Common myeloid progenitor, CD34-positive (primary cell): ENCODE results near the gene USH1C.

ENCODE experiments used
- CTCF ChIA-PET: fragments of 350-600 bp; sonication (Branson Sonifier 250); formaldehyde crosslinking; loops from one replicate; lab custom pipeline; 2021; ENCODE audit warnings: antibody characterized with exemption; lab: Charles Lee
- POLR2A ChIA-PET: fragments of 350-600 bp; sonication (Branson Sonifier 250); formaldehyde crosslinking; loops from one replicate; lab custom pipeline; 2021; ENCODE audit warnings: antibody characterized with exemption; lab: Charles Lee
- DNase-seq, 3 donors: peaks; one replicate each; pipeline versions ENCODE4 v3.0.0 to v3.0.0-alpha.2; 2013
- H3K27ac ChIP-seq, 2 experiments: 1 replicate in 1 of 2; 2 replicates in 1 of 2; pipeline ENCODE4 v1.7.0; 2013; ENCODE audit warnings: inconsistent platforms in 2 of 2, low read length in 2 of 2, mild to moderate bottlenecking in 2 of 2, low read depth in 1 of 2, moderate library complexity in 1 of 2; ENCODE audit not compliant: severe bottlenecking in 2 of 2, insufficient read depth in 1 of 2, poor library complexity in 1 of 2
- H3K27me3 ChIP-seq, 5 experiments: replicated peaks in 2 of 5; 1 replicate in 3 of 5; 2 replicates in 2 of 5; pipeline versions ENCODE4 v1.6.1 to v1.7.0; 2013; ENCODE audit warnings: low read length in 4 of 5, mild to moderate bottlenecking in 2 of 5, moderate library complexity in 2 of 5, inconsistent platforms in 1 of 5; ENCODE audit not compliant: insufficient read depth in 5 of 5, control insufficient read depth in 4 of 5
- H3K36me3 ChIP-seq, 4 experiments: 1 replicate in 2 of 4; 2 replicates in 2 of 4; pipeline versions ENCODE4 v1.6.1 to v1.7.0; 2013; ENCODE audit warnings: low read length in 3 of 4, control low read depth in 1 of 4, mild to moderate bottlenecking in 1 of 4; ENCODE audit not compliant: control insufficient read depth in 4 of 4, insufficient read depth in 4 of 4
- H3K4me1 ChIP-seq, 4 experiments: 1 replicate in 3 of 4; 2 replicates in 1 of 4; pipeline versions ENCODE4 v1.6.1 to v1.7.1; 2013; ENCODE audit warnings: low read length in 3 of 4, mild to moderate bottlenecking in 3 of 4, control low read depth in 1 of 4, inconsistent platforms in 1 of 4, moderate library complexity in 1 of 4; ENCODE audit not compliant: control insufficient read depth in 4 of 4, insufficient read depth in 4 of 4; ENCODE audit errors: control extremely low read depth in 1 of 4
- H3K4me3 ChIP-seq, 7 experiments: 1 replicate in 4 of 7; 2 replicates in 3 of 7; pipeline versions ENCODE4 v1.5.1 to v1.7.0; 2013; ENCODE audit warnings: mild to moderate bottlenecking in 7 of 7, low read length in 6 of 7, moderate library complexity in 6 of 7, inconsistent platforms in 2 of 7, low read depth in 2 of 7, control low read depth in 1 of 7; ENCODE audit not compliant: insufficient read depth in 4 of 7, control insufficient read depth in 1 of 7; ENCODE audit errors: extremely low read depth in 1 of 7
- H3K9me3 ChIP-seq, 5 experiments: 1 replicate in 4 of 5; 2 replicates in 1 of 5; pipeline versions ENCODE4 v1.6.1 to v1.7.1; 2013; ENCODE audit warnings: low read length in 4 of 5, mild to moderate bottlenecking in 2 of 5, inconsistent platforms in 1 of 5, low read depth in 1 of 5, moderate library complexity in 1 of 5; ENCODE audit not compliant: control insufficient read depth in 4 of 5, insufficient read depth in 2 of 5; ENCODE audit errors: control extremely low read depth in 1 of 5
- WGBS: methylation state at CpG from one replicate; pipeline ENCODE4 v1.1.5; 2013; ENCODE audit not compliant: insufficient coverage; 5-methylcytosine and 5-hydroxymethylcytosine counted together

Gene USH1C

GRCh38 chr11:17514476-17514875 is 29.7 kb downstream of the USH1C start:
- no peaks in the 10 kb centered on the region for H3K9me3 ChIP-seq
- 95% methylated on average over 4 of the region's 4 CpGs for WGBS
- no peak for DNase-seq
- peaks cover 0 to 15% (median 0%) of the 10 kb centered on the region in 5 experiments for H3K27me3 ChIP-seq
- H3K36me3 ChIP-seq: no peaks in the 10 kb centered on the region
- ChIA-PET POLR2A (no interaction called here), CTCF (interaction anchor here (0.7 to 8.8 kb wide), 4 partner anchors 8 to 130 kb away, joined by 4 to 62 read pairs (median 10); partner anchors contain the start of gene KCNJ11)
- H3K4me3 ChIP-seq: no peak overlapping the region
- no peaks in the 10 kb centered on the region for H3K4me1 ChIP-seq
- no peak overlapping the region for H3K27ac ChIP-seq

GRCh38 chr11:17513853-17514252 is 30.4 kb downstream of the USH1C start:
- CTCF ChIA-PET: interaction anchor here (0.7 to 8.8 kb wide), 4 partner anchors 8 to 130 kb away, joined by 4 to 62 read pairs (median 10); partner anchors contain the start of gene KCNJ11

GRCh38 chr11:17512101-17512500 is 32.1 kb downstream of the USH1C start:
- CTCF ChIA-PET: interaction anchor here (0.8 to 3.1 kb wide), 4 partner anchors 8 to 128 kb away, joined by 3 to 14 read pairs (median 7); no protein-coding TSS in a partner anchor

More at GRCh38 chr11:17513853-17514252, 30.4 kb downstream of the USH1C start:
- H3K4me1 ChIP-seq: no peaks in the 10 kb centered on the region
- H3K36me3 ChIP-seq: no peaks in the 10 kb centered on the region
- H3K27ac ChIP-seq: no peak overlapping the region
- 71% methylated on average over 1 of the region's 1 CpG for WGBS
- POLR2A ChIA-PET: no interaction called here
- no peak overlapping the region for H3K4me3 ChIP-seq
- H3K27me3 ChIP-seq: peaks cover 0 to 13% (median 3%) of the 10 kb centered on the region in 5 experiments
- no peaks in the 10 kb centered on the region for H3K9me3 ChIP-seq
- DNase-seq: peak in 1 of 3 donors; percentile 5

GRCh38 chr11:17511571-17511970 is 32.6 kb downstream of the USH1C start:
- 42% methylated on average over 2 of the region's 3 CpGs for whole genome bisulfite sequencing
- no peaks in the 10 kb centered on the region for H3K4me1 ChIP-seq

More at GRCh38 chr11:17512101-17512500, 32.1 kb downstream of the USH1C start:
- Histone ChIP-seq H3K4me1 (no peaks in the 10 kb centered on the region), H3K4me3 (no peak overlapping the region), H3K9me3 (no peaks in the 10 kb centered on the region), H3K27me3 (peaks cover 0 to 13% (median 3%) of the 10 kb centered on the region in 5 experiments), H3K36me3 (no peaks in the 10 kb centered on the region), H3K27ac (no peak overlapping the region)
- no peak for DNase-seq
- WGBS: no CpG with 5 or more reads among the region's 2 CpGs
- POLR2A ChIA-PET: interaction anchor here (0.5 kb wide), 1 partner anchor 476 kb away, joined by 3 read pairs; no protein-coding TSS in a partner anchor

GRCh38 chr11:17510507-17511206 is 33.6 kb downstream of the USH1C start:
- H3K4me3 ChIP-seq: no peak overlapping the region
- peaks cover 0 to 13% (median 3%) of the 10 kb centered on the region in 5 experiments for H3K27me3 ChIP-seq
- H3K4me1 ChIP-seq: no peaks in the 10 kb centered on the region
- WGBS: 100% methylated on average over 2 of the region's 4 CpGs
- ChIA-PET CTCF (interaction anchor here (0.9 to 1.5 kb wide), 3 partner anchors 10 to 96 kb away, joined by 3 to 5 read pairs (median 3); no protein-coding TSS in a partner anchor), POLR2A (no interaction called here)
- H3K9me3 ChIP-seq: no peaks in the 10 kb centered on the region
- no peaks in the 10 kb centered on the region for H3K36me3 ChIP-seq
- H3K27ac ChIP-seq: no peak overlapping the region
- no peak for DNase-seq

More at GRCh38 chr11:17511571-17511970, 32.6 kb downstream of the USH1C start:
- no peak overlapping the region for H3K4me3 ChIP-seq
- no peak for DNase-seq
- no peaks in the 10 kb centered on the region for H3K36me3 ChIP-seq
- POLR2A ChIA-PET: no interaction called here
- H3K9me3 ChIP-seq: no peaks in the 10 kb centered on the region
- no peak overlapping the region for H3K27ac ChIP-seq
- CTCF ChIA-PET: interaction anchor here (0.8 to 3.1 kb wide), 4 partner anchors 9 to 127 kb away, joined by 3 to 14 read pairs (median 4); no protein-coding TSS in a partner anchor
- H3K27me3 ChIP-seq: peaks cover 0 to 13% (median 3%) of the 10 kb centered on the region in 5 experiments

- no CpG with 5 or more reads among the region's 3 CpGs for WGBS
- Histone ChIP-seq H3K4me1 (no peaks in the 10 kb centered on the region), H3K4me3 (no peak overlapping the region), H3K27me3 (peaks cover 0 to 13% (median 3%) of the 10 kb centered on the region in 5 experiments), H3K27ac (no peak overlapping the region), H3K9me3 (no peaks in the 10 kb centered on the region), H3K36me3 (no peaks in the 10 kb centered on the region)
- CTCF ChIA-PET: interaction anchor here (0.8 to 11.4 kb wide), 10 partner anchors 8 to 134 kb away, joined by 3 to 220 read pairs (median 5); partner anchors contain the start of gene KCNJ11
- DNase-seq: no peak
- POLR2A ChIA-PET: no interaction called here
These were observed 35.4 kb downstream of the USH1C start for GRCh38 chr11:17508791-17509190.

GRCh38 chr11:17508306-17508705 is 35.9 kb downstream of the USH1C start:
- WGBS: 64% methylated on average over 2 of the region's 3 CpGs
- no peaks in the 10 kb centered on the region for H3K9me3 ChIP-seq
- ChIA-PET POLR2A (no interaction called here), CTCF (interaction anchor here (0.8 to 11.4 kb wide), 11 partner anchors 8 to 134 kb away, joined by 3 to 220 read pairs (median 4); partner anchors contain the start of gene KCNJ11)
- H3K4me3 ChIP-seq: no peak overlapping the region
- no peak for DNase-seq
- H3K27ac ChIP-seq: no peak overlapping the region
- H3K4me1 ChIP-seq: no peaks in the 10 kb centered on the region
- no peaks in the 10 kb centered on the region for H3K36me3 ChIP-seq
- peaks cover 0 to 11% (median 3%) of the 10 kb centered on the region in 5 experiments for H3K27me3 ChIP-seq
